SK-N-SH treated with all-trans-retinoic acid at 6 μM for 48 hours (cell line): Measurements from ENCODE around the gene STAC3.

ENCODE experiments used
- ARNTL ChIP-seq: fragments of 450-650 bp; formaldehyde crosslinking; IDR thresholded peaks from 2 replicates; pipeline ENCODE4 v1.5.0; 2020; ENCODE audit warnings: low read depth, mild to moderate bottlenecking, moderate library complexity, borderline replicate concordance
- CSDC2 ChIP-seq: fragments of 250-450 bp; sonication (Bioruptor Pico); IDR thresholded peaks from 2 replicates; pipeline ENCODE4 v1.5.0; 2020; ENCODE audit warnings: mild to moderate bottlenecking, moderate library complexity
- ESRRG ChIP-seq: fragments of 250-450 bp; sonication (Bioruptor Pico); IDR thresholded peaks from 2 replicates; pipeline ENCODE4 v1.6.1; 2021; ENCODE audit warnings: mild to moderate bottlenecking
- GLIS3 ChIP-seq: fragments of 250-450 bp; sonication (Bioruptor Pico); IDR thresholded peaks from 2 replicates; pipeline ENCODE4 v1.5.0; 2020; ENCODE audit warnings: mild to moderate bottlenecking, moderate library complexity
- ISL1 ChIP-seq: fragments of 250-450 bp; sonication (Bioruptor Pico); IDR thresholded peaks from 2 replicates; pipeline ENCODE4 v2.1.2; 2022; ENCODE audit warnings: mild to moderate bottlenecking, moderate library complexity
- OSR1 ChIP-seq: fragments of 250-450 bp; sonication (Bioruptor Pico); IDR thresholded peaks from 2 replicates; pipeline ENCODE4 v1.8.0; 2022; ENCODE audit warnings: moderate library complexity, mild to moderate bottlenecking, inconsistent platforms
- RARB ChIP-seq: fragments of 250-450 bp; sonication (Bioruptor Pico); IDR thresholded peaks from 2 replicates; pipeline ENCODE4 v1.8.0; 2021; ENCODE audit warnings: mild to moderate bottlenecking, moderate library complexity
- ZFP3 ChIP-seq: fragments of 250-450 bp; sonication (Bioruptor Pico); IDR thresholded peaks from 2 replicates; pipeline ENCODE4 v1.5.0; 2020; ENCODE audit warnings: mild to moderate bottlenecking, moderate library complexity
- ZFP30 ChIP-seq: fragments of 450-650 bp; formaldehyde crosslinking; IDR thresholded peaks from 2 replicates; pipeline ENCODE4 v1.5.0; 2022; ENCODE audit warnings: mild to moderate bottlenecking, moderate library complexity
- ZNF565 ChIP-seq: fragments of 450-650 bp; formaldehyde crosslinking; conservative IDR thresholded peaks from 2 replicates; pipeline ENCODE4 v1.5.0; 2020; ENCODE audit warnings: low read depth, mild to moderate bottlenecking, moderate library complexity
- TF ChIP-seq, protein P1 (sequence below): fragments of 250-450 bp; sonication (Bioruptor Pico); IDR thresholded peaks from 2 replicates; pipeline ENCODE4 v1.8.0; 2021; ENCODE audit warnings: low read depth, mild to moderate bottlenecking, moderate library complexity, borderline replicate concordance
- TF ChIP-seq, protein P2 (sequence below): fragments of 250-450 bp; sonication (Bioruptor Pico); IDR thresholded peaks from 2 replicates; pipeline ENCODE4 v1.8.0; 2020; ENCODE audit warnings: mild to moderate bottlenecking, moderate library complexity, borderline replicate concordance
- TF ChIP-seq, protein P3 (sequence below): fragments of 250-450 bp; sonication (Bioruptor Pico); IDR thresholded peaks from 2 replicates; pipeline ENCODE4 v1.5.1; 2020; ENCODE audit warnings: low read depth, mild to moderate bottlenecking, moderate library complexity

- TF ChIP-seq, protein P1, sequence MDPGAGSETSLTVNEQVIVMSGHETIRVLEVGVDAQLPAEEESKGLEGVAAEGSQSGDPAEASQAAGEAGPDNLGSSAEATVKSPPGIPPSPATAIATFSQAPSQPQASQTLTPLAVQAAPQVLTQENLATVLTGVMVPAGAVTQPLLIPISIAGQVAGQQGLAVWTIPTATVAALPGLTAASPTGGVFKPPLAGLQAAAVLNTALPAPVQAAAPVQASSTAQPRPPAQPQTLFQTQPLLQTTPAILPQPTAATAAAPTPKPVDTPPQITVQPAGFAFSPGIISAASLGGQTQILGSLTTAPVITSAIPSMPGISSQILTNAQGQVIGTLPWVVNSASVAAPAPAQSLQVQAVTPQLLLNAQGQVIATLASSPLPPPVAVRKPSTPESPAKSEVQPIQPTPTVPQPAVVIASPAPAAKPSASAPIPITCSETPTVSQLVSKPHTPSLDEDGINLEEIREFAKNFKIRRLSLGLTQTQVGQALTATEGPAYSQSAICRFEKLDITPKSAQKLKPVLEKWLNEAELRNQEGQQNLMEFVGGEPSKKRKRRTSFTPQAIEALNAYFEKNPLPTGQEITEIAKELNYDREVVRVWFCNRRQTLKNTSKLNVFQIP: no peak
- no peak for TF ChIP-seq CSDC2 (CRISPR knock-in tag)
- TF ChIP-seq OSR1: no peak
- no peak for TF ChIP-seq ISL1
- TF ChIP-seq, protein P2, sequence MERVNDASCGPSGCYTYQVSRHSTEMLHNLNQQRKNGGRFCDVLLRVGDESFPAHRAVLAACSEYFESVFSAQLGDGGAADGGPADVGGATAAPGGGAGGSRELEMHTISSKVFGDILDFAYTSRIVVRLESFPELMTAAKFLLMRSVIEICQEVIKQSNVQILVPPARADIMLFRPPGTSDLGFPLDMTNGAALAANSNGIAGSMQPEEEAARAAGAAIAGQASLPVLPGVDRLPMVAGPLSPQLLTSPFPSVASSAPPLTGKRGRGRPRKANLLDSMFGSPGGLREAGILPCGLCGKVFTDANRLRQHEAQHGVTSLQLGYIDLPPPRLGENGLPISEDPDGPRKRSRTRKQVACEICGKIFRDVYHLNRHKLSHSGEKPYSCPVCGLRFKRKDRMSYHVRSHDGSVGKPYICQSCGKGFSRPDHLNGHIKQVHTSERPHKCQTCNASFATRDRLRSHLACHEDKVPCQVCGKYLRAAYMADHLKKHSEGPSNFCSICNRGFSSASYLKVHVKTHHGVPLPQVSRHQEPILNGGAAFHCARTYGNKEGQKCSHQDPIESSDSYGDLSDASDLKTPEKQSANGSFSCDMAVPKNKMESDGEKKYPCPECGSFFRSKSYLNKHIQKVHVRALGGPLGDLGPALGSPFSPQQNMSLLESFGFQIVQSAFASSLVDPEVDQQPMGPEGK (CRISPR knock-in tag): no peak
- no peak for TF ChIP-seq GLIS3 (CRISPR knock-in tag)
- TF ChIP-seq ZNF565 (CRISPR knock-in tag): no peak
- no peak for TF ChIP-seq ZFP3
- TF ChIP-seq ARNTL (CRISPR knock-in tag): no peak
- TF ChIP-seq RARB (CRISPR knock-in tag): no peak
- TF ChIP-seq ESRRG (CRISPR knock-in tag): no peak
- TF ChIP-seq, protein P3, sequence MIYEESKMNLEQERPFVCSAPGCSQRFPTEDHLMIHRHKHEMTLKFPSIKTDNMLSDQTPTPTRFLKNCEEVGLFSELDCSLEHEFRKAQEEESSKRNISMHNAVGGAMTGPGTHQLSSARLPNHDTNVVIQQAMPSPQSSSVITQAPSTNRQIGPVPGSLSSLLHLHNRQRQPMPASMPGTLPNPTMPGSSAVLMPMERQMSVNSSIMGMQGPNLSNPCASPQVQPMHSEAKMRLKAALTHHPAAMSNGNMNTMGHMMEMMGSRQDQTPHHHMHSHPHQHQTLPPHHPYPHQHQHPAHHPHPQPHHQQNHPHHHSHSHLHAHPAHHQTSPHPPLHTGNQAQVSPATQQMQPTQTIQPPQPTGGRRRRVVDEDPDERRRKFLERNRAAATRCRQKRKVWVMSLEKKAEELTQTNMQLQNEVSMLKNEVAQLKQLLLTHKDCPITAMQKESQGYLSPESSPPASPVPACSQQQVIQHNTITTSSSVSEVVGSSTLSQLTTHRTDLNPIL (CRISPR knock-in tag): no peak
- TF ChIP-seq ZFP30 (CRISPR knock-in tag): no peak
Observed at GRCh38 chr12:57230381-57231155, 20.4 kb downstream of the STAC3 start.
